K562 (cell line): ENCODE results near the gene ZBTB47. TPM values are rescaled to one million over a fixed set of nuclear protein-coding genes. Genes with fewer than 3 reads are reported as not detected.

Experiments used
- ATAC-seq: fragments of 200-7000 bp; cut with Tn5 transposase; 3 replicates; pipeline ENCODE4 v1.9.1; 2020; ENCODE audit warnings: moderate library complexity
- BruUV-seq: library from RNA; stranded (reverse); fragments of 400-500 nt; replicated peaks from 2 replicates; lab custom pipeline; 2021; lab: Mats Ljungman, UMichigan
- CTCF ChIA-PET: fragments of 300-600 bp; formaldehyde crosslinking; extraction: SDS; loops from one replicate; lab custom pipeline; 2021; ENCODE audit warnings: low intra/inter-chr PET ratio; lab: Yijun Ruan, JAX
- POLR2A ChIA-PET: fragments of 300-600, 350-650 bp; sonication (Branson Sonifier 250); formaldehyde crosslinking; extraction: SDS; loops from one replicate; lab custom pipeline; 2021; ENCODE audit warnings: antibody characterized with exemption, inconsistent platforms; lab: Yijun Ruan, JAX
- DNase-seq, 4 experiments: peaks; one replicate each; pipeline versions ENCODE4 v3.0.0 to v3.0.0-alpha.2; 2011 to 2018; ENCODE audit warnings: low spot score in 3 of 4, mixed read lengths in 3 of 4; ENCODE audit errors: extremely low read depth in 1 of 4
- FAIRE-seq: peaks from 2 replicates; lab custom pipeline; 2011; peaks lifted over from hg19 to GRCh38; lab: Jason Lieb, UNC
- H2AFZ ChIP-seq: 2 replicates; pipeline ENCODE4 v1.6.0; 2011; ENCODE audit warnings: low read depth, low read length, control low read depth, inconsistent platforms
- H3K27ac ChIP-seq: fragments of 200-600 bp; 3 replicates; pipeline ENCODE4 v1.8.0; 2011; ENCODE audit warnings: low read depth, mild to moderate bottlenecking, control low read depth, inconsistent platforms, low read length, moderate library complexity, mixed read lengths; ENCODE audit errors: extremely low read depth
- H3K27me3 ChIP-seq, 2 experiments: fragments of 300-600 bp in 1 of 2; 2 replicates in 1 of 2; 3 replicates in 1 of 2; pipeline versions ENCODE4 v1.6.0 to v1.8.0; 2011; ENCODE audit warnings: inconsistent platforms in 2 of 2, low read length in 2 of 2, mild to moderate bottlenecking in 1 of 2, mixed read lengths in 1 of 2, moderate library complexity in 1 of 2; ENCODE audit not compliant: control insufficient read depth in 2 of 2, insufficient read depth in 2 of 2
- H3K36me3 ChIP-seq: fragments of 300-600 bp; 3 replicates; pipeline ENCODE4 v1.8.0; 2011; ENCODE audit warnings: mild to moderate bottlenecking, low read length, inconsistent platforms; ENCODE audit not compliant: control insufficient read depth, insufficient read depth
- H3K4me1 ChIP-seq, 2 experiments: fragments of 200-600 bp in 1 of 2; replicated peaks in 1 of 2; 2 replicates in 1 of 2; 3 replicates in 1 of 2; pipeline versions ENCODE4 v1.5.1 to v1.8.0; 2011; ENCODE audit warnings: inconsistent platforms in 2 of 2, low read length in 2 of 2, mild to moderate bottlenecking in 1 of 2, mixed read lengths in 1 of 2, moderate library complexity in 1 of 2; ENCODE audit not compliant: control insufficient read depth in 2 of 2, insufficient read depth in 2 of 2
- H3K4me2 ChIP-seq: 2 replicates; pipeline ENCODE4 v1.6.1; 2011; ENCODE audit warnings: low read length, control low read depth, inconsistent platforms, mixed read lengths; ENCODE audit not compliant: insufficient read depth
- H3K4me3 ChIP-seq: fragments of 200-600 bp; sonication (generic), shearing (Covaris generic); 2 replicates; pipeline ENCODE4 v1.5.1; 2016; ENCODE audit warnings: control low read depth, inconsistent platforms
- H3K79me2 ChIP-seq: fragments of 200-600 bp; 3 replicates; pipeline ENCODE4 v1.8.0; 2011; ENCODE audit warnings: low read length, inconsistent platforms; ENCODE audit not compliant: control insufficient read depth, insufficient read depth
- H3K9ac ChIP-seq, 2 experiments: 2 replicates each; pipeline versions ENCODE4 v1.6.0 to v1.6.1; 2011; ENCODE audit warnings: low read depth in 2 of 2, low read length in 2 of 2, control low read depth in 1 of 2, inconsistent platforms in 1 of 2, mild to moderate bottlenecking in 1 of 2, mixed read lengths in 1 of 2; ENCODE audit not compliant: insufficient read depth in 1 of 2
- H3K9me1 ChIP-seq: one replicate; pipeline ENCODE4 v1.6.0; 2011; ENCODE audit warnings: inconsistent platforms, mild to moderate bottlenecking, low read length, moderate library complexity; ENCODE audit not compliant: control insufficient read depth, insufficient read depth
- H3K9me3 ChIP-seq: replicated peaks from 2 replicates; pipeline ENCODE4 v1.5.1; 2011; ENCODE audit warnings: low read depth, low read length, inconsistent platforms; ENCODE audit not compliant: control insufficient read depth, insufficient read depth
- H4K20me1 ChIP-seq: replicated peaks from 2 replicates; pipeline ENCODE4 v1.6.1; 2011; ENCODE audit warnings: low read length, inconsistent platforms, mixed read lengths; ENCODE audit not compliant: control insufficient read depth, insufficient read depth
- BRF1 ChIP-seq: IDR thresholded peaks from 3 replicates; pipeline ENCODE4 v1.6.1; 2011; ENCODE audit warnings: borderline replicate concordance, mild to moderate bottlenecking; ENCODE audit not compliant: insufficient read length; ENCODE audit errors: extremely low read depth
- CBFA2T3 ChIP-seq: fragments of 450-650 bp; IDR thresholded peaks from 2 replicates; pipeline ENCODE4 v1.6.1; 2017
- CBX2 ChIP-seq: fragments of 200-600 bp; sonication (generic); IDR thresholded peaks from one replicate; pipeline ENCODE4 v1.6.1; 2012; ENCODE audit warnings: mild to moderate bottlenecking, low read length, inconsistent platforms; ENCODE audit not compliant: insufficient read depth, poor library complexity, severe bottlenecking
- E2F3 ChIP-seq: fragments of 250-450 bp; sonication (Bioruptor Pico); IDR thresholded peaks from 2 replicates; pipeline ENCODE4 v1.4.0; 2020; ENCODE audit warnings: mild to moderate bottlenecking
- GABPB1 ChIP-seq: sonication (generic); formaldehyde crosslinking; IDR thresholded peaks from 2 replicates; pipeline ENCODE4 v1.8.0; 2022; ENCODE audit warnings: mild to moderate bottlenecking, missing genetic modification reagents
- SP1 ChIP-seq: sonication (generic); formaldehyde crosslinking; IDR thresholded peaks from 2 replicates; pipeline ENCODE4 v1.8.1; 2022; ENCODE audit warnings: mild to moderate bottlenecking, missing genetic modification reagents
- ZNF609 ChIP-seq: sonication (generic); formaldehyde crosslinking; IDR thresholded peaks from 2 replicates; pipeline ENCODE4 v1.8.1; 2023; ENCODE audit warnings: missing genetic modification reagents, mild to moderate bottlenecking, borderline replicate concordance
- WGBS: fragments of 100-300 bp; shearing (Covaris generic); methylation state at CpG from one replicate; pipeline ENCODE4 v1.1.6; 2016; ENCODE audit warnings: low coverage, mixed read lengths; ENCODE audit not compliant: insufficient coverage; ENCODE audit errors: missing lambda C conversion rate; 5-methylcytosine and 5-hydroxymethylcytosine counted together
- in situ Hi-C: fragments of 300-500 bp; cut with MboI; formaldehyde crosslinking; loops from 4 replicates; pipeline ENCODE4 v1.15.0; 2018; ENCODE audit warnings: inconsistent platforms, mixed read lengths
- intact Hi-C: fragments of 100-400 bp; cut with micrococcal nuclease; formaldehyde crosslinking; loops from 2 replicates; pipeline ENCODE4 v1.14.2; 2022
- polyA plus RNA-seq, 8 experiments: library from polyadenylated mRNA; depleted of rRNA in 4 of 8; stranded (reverse) in 5 of 8; unstranded in 3 of 8; fragments of >200 nt; fragmentation: Nextera tagmentation in 2 of 8; fragmentation: Illumina TruSeq in 1 of 8; extraction: Ambion mirVana in 2 of 8; extraction: Trizol in 1 of 8; gene quantifications; 2 replicates each; pipeline versions ENCODE4 v1.2.1 to v1.2.3, GENCODE V29; 2011 to 2014; ENCODE audit warnings: inconsistent platforms in 1 of 8, missing spikeins in 1 of 8
- total RNA-seq, 7 experiments: library from RNA; depleted of rRNA in 6 of 7; stranded (reverse); fragments of >200 nt in 6 of 7; fragmentation: Illumina TruSeq in 2 of 7; extraction: Trizol in 2 of 7; gene quantifications; 2 replicates each; pipeline versions ENCODE4 v1.2.1 to v1.2.3, GENCODE V29; 2011 to 2021; ENCODE audit warnings: low replicate concordance in 1 of 7

Gene ZBTB47
- total and polyA plus RNA-seq, 9 of the 15 experiments (the other 6 are each of a cell fraction or from before 2014, with no cell fraction given): 0.11 to 4.6 (median 1.7) TPM; not detected in 1

- intact Hi-C loops: no loop called here
- ATAC-seq (no peak), DNase-seq (no peak), FAIRE-seq (no peak)
- no peak overlapping the region for H2AFZ ChIP-seq
- H3K4me1 ChIP-seq: peaks cover 0 to 12% of the 10 kb centered on the region in 2 experiments; a peak in 1 of 5 replicates
- WGBS: 2% methylated on average over 7 of the region's 7 CpGs
- no peak overlapping the region for H3K4me2 ChIP-seq
- H3K4me3 ChIP-seq: no peak overlapping the region
- H4K20me1 ChIP-seq: peaks cover 15% of the 10 kb centered on the region; the same call in 1 of the 2 replicates
- H3K9ac ChIP-seq: no peak overlapping the region
- in situ Hi-C loops: no loop called here
- no peaks in the 10 kb centered on the region for H3K79me2 ChIP-seq
- peaks cover 5% of the 10 kb centered on the region for H3K9me1 ChIP-seq
- POLR2A ChIA-PET: interaction anchor here (1.2 kb wide), 1 partner anchor 15 kb away, joined by 6 read pairs; no protein-coding TSS in a partner anchor
- H3K9me3 ChIP-seq: no peaks in the 10 kb centered on the region
- CTCF ChIA-PET: no interaction called here
- H3K27me3 ChIP-seq: peaks cover 18 to 44% of the 10 kb centered on the region in 2 experiments; a peak in 4 of 5 replicates
- TF ChIP-seq GABPB1 (CRISPR knock-in tag) (no peak), ZNF609 (CRISPR knock-in tag) (no peak), SP1 (no peak), BRF1 (no peak), E2F3 (CRISPR knock-in tag) (no peak), CBX2 (no peak), CBFA2T3 (no peak)
- H3K27ac ChIP-seq: no peak overlapping the region
- H3K36me3 ChIP-seq: no peaks in the 10 kb centered on the region
- BruUV-seq: no TSS peak
These were observed 51.7 kb downstream of the ZBTB47 start for GRCh38 chr3:42705058-42705767.
